Hematopoietic multipotent progenitor cell treated with erythropoietin and hydrocortisone succinate and interleukin-3 and kit ligand, for 8 days (in vitro differentiated cells): ENCODE data around the gene NARS2.

Experiments
- DNase-seq: peaks from one replicate; pipeline ENCODE4 v3.0.0-alpha.2; 2015

Gene NARS2

GRCh38 chr11:78428773-78429172 is 145.9 kb downstream of the NARS2 start:
- DNase-seq = no peak

GRCh38 chr11:78428266-78428636 is 146.4 kb downstream of the NARS2 start:
- DNase-seq = no peak

GRCh38 chr11:78427615-78428265 is 146.9 kb downstream of the NARS2 start:
- no peak for DNase-seq

GRCh38 chr11:78426845-78427244 is 147.8 kb downstream of the NARS2 start:
- DNase-seq = no peak

DNA sequence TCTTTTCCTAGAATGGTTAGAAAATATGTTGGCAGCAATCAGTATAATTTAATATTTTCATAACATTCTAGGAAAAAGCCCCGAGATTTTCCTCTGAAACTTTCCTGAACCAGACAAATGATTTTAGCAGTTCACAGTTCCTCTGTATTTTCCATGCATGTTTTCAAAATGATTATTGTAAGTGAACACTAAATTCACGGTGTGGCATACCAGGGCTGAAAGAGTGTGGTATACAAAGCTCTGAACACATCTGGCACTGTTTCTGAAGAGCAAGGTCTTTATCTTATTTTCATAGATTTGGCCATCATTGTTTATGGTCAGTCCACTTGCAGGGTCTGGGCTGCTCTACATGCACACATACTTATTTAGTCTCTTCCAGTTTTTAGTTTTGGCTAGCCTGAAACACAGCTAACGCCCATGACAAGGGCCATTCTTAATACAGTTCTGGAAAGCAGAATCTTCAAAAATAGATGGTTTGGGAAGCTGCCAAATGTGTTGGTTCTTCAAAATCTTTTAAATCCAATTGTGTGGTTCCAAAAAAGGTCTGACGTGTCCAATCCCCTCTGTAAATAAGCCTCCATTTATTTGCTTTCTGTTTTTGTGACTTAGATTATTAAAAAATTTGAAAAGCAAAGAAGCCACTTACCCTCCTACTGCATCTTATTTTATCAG is 149.1 kb downstream of the NARS2 start:
- no peak for DNase-seq

DNA sequence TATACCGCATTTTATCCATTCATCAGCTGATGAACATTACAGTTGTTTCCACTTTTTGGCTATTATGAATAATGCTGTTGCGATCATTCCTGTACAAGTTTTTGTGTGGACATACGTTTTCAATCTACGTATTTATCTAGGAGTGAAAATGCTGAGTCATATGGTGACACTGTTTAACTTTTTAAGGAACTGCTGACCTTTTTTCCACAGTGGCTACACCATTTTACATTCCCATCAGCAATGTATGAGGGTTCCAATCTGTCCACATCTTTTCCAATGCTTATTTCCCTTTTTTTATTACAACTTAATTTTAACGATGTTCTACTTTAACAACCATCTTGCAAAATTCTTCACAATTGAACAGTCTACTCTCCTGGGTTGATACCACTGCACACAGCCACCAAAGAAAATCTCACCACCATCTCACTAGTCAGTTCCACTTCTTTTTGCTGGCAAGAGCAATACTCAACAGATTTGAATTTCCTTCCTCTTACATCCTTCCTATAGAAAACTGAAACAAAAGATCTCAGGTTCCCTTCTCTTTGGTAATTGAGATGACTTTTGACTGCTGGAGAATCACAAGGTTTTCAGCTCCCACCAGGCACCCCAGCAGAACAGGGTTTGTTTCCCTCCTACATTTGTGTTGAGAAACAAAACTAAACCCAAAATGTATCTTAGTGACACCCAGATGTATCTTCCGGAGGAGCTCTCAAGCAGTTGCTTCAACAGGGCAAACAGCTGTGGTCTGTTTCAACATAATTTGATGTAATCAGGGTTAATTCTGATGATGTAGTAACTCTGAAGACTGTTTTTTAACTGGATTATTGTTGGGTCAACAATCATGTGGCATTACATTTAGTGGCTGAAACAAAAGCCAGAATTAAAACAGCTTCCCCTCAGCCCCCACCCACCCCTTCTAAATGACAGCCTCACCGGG is 150.1 kb downstream of the NARS2 start:
- peak; percentile 14 for DNase-seq

GRCh38 chr11:78423241-78423640 is 151.4 kb downstream of the NARS2 start:
- DNase-seq = no peak

- no peak for DNase-seq
Measured at GRCh38 chr11:78420796-78421209, 153.9 kb downstream of the NARS2 start.

GRCh38 chr11:78420255-78420764 is 154.4 kb downstream of the NARS2 start:
- peak; percentile 56 for DNase-seq

DNA sequence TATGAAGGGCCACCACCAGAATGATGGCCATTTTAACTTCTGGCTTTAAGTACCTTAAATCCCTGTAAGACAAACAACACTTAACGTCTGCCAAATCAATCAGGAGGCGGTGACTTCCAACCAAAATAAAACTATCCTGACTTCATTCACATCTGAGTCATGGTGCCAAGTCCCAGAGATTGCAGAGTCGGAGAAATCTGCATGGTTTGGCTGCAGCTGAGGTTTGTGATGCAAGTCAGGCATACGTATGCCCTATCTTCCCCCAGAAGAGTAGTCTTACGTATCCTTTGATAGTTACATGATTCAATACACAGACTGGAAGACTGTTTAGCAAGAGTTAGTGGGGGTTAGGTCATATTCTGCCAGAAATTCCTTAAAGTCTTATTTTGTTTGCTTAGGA is 155.3 kb downstream of the NARS2 start:
- DNase-seq = no peak

- no peak for DNase-seq
Measured at GRCh38 chr11:78418584-78419211, 156.0 kb downstream of the NARS2 start.

DNA sequence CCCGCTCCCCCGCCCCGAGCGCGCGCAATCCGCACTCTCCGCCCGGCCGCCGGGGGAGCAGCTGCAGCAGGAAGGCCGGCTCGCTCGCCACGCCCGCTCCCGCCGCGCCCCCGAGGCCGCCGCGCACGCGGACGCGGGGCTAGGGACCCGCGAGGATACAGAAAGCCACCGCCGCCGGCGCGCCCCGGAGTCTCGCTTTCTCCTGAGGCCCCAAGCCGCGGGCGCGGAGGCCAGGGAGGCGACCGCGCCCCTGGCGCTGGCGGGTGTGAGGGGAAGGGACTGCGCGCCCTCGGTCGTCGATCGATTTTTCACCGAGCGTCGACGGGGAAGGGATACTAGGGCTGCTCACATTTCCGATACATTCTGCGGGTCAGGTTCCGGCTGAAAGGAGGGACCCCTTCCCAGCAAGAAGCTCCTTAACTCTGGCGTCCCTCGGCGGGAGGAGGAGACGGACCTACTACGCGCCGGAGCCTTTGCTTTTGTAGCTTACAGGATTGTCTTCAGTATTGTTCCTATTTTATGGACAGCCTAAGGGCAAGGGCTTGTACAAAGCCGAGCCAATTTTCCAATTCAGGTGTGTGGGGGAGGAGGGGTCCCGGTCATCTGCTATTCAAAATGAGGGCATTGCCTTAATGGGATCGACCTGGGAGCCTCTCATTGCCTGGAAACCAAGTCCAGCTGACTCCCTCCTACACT is 156.6 kb downstream of the NARS2 start:
- peak; percentile 68 for DNase-seq

DNA sequence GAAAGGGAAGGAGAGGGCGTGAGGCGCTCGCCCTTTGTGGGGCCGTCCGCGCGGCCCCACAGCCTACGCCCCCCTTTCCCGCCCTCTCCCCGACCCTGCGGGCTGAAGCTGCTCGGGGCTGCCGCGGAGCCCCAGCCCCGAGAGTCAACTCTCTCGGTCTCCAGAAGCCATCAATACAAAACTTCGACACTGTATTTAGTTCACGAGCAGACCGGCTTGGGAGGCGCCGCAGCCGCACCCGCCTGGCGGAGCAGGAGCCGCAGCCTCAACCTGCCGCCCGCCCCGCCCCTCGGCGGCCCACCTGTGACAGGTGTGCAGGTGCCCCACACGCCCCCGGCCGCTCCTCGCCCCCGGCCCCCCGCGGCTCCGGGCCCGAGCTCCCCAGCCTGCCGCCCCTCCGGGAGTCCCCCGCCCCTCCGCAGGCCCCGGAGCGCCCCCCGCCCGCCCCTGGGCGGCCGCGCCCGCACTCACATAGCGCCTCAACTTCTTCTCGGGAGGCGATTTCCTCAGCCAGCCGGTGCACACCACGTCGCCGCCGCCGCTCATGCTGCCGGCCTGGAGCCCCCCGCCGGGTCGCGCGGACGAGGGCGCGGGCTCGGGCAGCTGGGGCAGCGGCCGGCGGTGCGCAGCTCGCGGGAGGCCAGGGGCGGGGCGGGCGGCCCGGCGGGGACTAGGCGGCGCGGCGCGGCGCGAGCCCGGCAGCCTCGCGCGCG is 157.3 kb downstream of the NARS2 start, which contains the start of gene GAB2:
Gene GAB2, minus strand, starts transcription at position 646 of the 713 bp plus-strand sequence. Its CDS starts 100 bp downstream, at position 546.
- DNase-seq = no peak

DNA sequence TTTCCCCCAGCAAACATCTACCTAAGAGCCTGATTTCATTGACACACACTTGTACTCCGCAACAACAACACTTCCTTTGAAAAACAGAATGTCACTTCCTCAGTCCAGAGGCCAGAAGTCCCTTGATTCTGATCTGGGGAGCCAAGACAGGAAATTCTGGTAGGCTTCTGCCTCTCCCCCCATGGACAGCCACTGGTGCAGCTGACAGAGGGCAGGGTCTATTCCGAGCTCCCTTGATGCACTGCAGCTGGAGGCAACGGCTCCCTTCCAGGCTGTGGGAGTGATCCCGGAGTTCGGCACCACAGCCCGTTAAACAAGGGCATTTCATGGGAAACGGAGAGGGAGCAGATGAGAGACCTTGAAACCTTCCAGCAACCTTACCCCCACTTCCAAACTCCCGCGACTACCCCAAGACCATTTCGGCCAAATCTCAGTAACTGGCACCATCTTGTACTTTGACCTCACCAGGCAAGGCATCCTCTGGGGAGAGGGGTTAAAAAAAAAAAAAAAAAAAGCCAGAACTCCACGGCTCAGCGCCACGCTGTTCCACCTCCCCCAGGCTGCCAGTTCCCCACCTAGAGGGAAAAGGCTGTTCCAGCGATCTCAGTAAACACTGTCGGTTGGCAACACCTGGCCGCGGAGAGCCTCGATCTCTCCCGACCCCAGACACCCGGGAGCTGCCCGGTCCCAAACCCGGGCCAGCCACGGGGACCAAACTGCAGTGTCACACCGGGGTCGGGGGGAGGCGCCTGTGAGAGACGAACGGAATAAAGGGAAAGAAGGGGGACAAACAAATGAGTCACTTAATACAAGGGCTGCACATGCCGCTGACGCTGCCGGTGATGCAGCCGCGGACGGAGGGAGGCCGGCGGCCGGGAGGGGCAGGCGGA is 158.1 kb downstream of the NARS2 start:
- DNase-seq = peak; percentile 78

DNA sequence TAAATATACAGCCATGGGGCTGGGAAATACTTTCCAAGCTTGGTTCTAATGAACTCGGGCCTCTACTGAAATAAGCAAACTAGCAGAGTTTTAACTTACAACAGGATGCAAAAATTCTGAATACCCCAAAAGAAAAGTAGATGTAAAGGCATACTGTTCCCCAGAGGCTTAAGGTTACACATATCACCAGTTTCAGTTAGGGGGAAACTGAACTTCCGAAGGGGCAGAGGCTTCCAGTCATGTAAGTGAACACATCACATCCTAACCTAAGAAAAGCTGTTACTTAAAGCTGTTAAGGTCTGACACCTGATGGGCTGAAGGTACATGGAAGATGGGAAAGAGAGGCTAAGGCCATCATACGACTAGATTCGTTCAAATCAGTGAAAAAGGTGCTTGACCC is 159.3 kb downstream of the NARS2 start:
- DNase-seq = no peak

DNA sequence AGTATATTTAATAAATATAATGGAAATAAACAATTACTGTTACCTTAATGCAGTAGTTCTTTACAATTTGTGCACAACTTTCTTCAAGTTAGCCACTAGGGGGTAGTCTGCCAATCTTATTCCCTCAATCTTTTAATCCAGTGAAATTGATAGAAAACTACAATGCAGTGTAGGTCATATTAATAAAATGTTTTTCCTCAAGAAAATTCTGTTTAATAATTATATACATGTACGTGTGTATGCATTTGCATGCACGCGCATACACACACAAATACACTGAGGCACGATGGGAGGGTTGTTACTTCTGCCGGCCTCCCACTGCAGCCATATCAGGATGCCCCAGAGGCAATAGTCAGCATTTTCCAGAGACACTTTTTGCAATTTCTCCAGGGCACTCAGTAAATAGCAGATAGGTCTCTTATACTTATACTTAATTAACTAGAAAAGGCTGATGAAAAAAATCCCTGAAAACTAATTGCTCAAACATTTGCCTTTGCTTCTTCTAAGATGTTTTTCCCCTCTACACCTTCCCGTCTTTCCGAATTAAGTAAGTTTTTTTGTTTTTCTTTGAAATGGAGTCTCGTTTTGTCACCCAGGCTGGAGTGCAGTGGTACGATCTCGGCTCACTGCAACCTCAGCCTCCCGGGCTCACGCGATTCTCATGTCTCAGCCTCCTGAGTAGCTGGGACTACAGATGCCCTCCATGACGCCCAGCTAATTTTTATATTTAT is 160.2 kb downstream of the NARS2 start:
- DNase-seq = peak; percentile 54

GRCh38 chr11:78408619-78409018 is 166.0 kb downstream of the NARS2 start:
- DNase-seq = no peak

- peak; percentile 25 for DNase-seq
Measured at GRCh38 chr11:78406568-78407196, 168.0 kb downstream of the NARS2 start.

- DNase-seq = no peak
Measured at GRCh38 chr11:78405805-78406204, 168.9 kb downstream of the NARS2 start.
